ENCODE measurements around the gene DLG1. TPM values are rescaled to one million over a fixed set of nuclear protein-coding genes. Genes with fewer than 3 reads are reported as not detected.

DLG1 gene
- total RNA-seq, 1 experiment from 2014 or later = 89.8 TPM

GRCh38 chr3:197258168-197258755 is 40.1 kb downstream of the DLG1 start:
- no peaks in the 10 kb centered on the region for H3K36me3 ChIP-seq (ENCODE audit: control insufficient read depth in 1 of 2, insufficient read depth in 2 of 2, low read length in 2 of 2)
- DNase-seq (ENCODE audit: low read depth, low spot score) = no peak
- no peak overlapping the region for H3K27ac ChIP-seq (ENCODE audit: low read depth, low read length)
- no TSS peak for BruUV-seq (replicated peaks)
- no peak overlapping the region for H3K4me2 ChIP-seq (ENCODE audit: low read length)
- TF ChIP-seq ZNF274 (IDR thresholded peaks at IDR 0.05; ENCODE audit: low read depth, low read length) (no peak), TCF7L2 (IDR thresholded peaks at IDR 0.05; ENCODE audit: borderline replicate concordance, extremely low read depth, insufficient read depth, insufficient read length) (no peak), EGR1 (IDR thresholded peaks at IDR 0.05; ENCODE audit: low read depth) (no peak), SIN3A (IDR thresholded peaks at IDR 0.05; ENCODE audit: low read depth) (no peak), CTCF (IDR thresholded peaks at IDR 0.05 in 2 of 3, conservative IDR thresholded peaks at IDR 0.05 in 1 of 3; ENCODE audit: borderline replicate concordance in 1 of 3, insufficient read depth in 1 of 3, low read depth in 2 of 3, low read length in 2 of 3) (no peak), POLR2A (IDR thresholded peaks at IDR 0.05; ENCODE audit: borderline replicate concordance, extremely low read depth, insufficient read depth, insufficient read length) (no peak), CBX3 (IDR thresholded peaks at IDR 0.05; ENCODE audit: low read depth) (no peak), POLR2AphosphoS5 (IDR thresholded peaks at IDR 0.05; ENCODE audit: low read depth, low read length) (no peak), JUND (IDR thresholded peaks at IDR 0.05) (no peak), REST (IDR thresholded peaks at IDR 0.05; ENCODE audit: low read depth) (no peak), SP1 (IDR thresholded peaks at IDR 0.05; ENCODE audit: low read depth) (no peak), YY1 (IDR thresholded peaks at IDR 0.05; ENCODE audit: extremely low read depth, insufficient replicate concordance, low read depth, low read length) (no peak), CEBPB (IDR thresholded peaks at IDR 0.05; ENCODE audit: low read depth) (no peak)
- TF ChIP-seq, protein P1, sequence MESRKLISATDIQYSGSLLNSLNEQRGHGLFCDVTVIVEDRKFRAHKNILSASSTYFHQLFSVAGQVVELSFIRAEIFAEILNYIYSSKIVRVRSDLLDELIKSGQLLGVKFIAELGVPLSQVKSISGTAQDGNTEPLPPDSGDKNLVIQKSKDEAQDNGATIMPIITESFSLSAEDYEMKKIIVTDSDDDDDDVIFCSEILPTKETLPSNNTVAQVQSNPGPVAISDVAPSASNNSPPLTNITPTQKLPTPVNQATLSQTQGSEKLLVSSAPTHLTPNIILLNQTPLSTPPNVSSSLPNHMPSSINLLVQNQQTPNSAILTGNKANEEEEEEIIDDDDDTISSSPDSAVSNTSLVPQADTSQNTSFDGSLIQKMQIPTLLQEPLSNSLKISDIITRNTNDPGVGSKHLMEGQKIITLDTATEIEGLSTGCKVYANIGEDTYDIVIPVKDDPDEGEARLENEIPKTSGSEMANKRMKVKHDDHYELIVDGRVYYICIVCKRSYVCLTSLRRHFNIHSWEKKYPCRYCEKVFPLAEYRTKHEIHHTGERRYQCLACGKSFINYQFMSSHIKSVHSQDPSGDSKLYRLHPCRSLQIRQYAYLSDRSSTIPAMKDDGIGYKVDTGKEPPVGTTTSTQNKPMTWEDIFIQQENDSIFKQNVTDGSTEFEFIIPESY (IDR thresholded peaks at IDR 0.05; ENCODE audit: extremely low read depth, insufficient replicate concordance, low read length) = no peak
- CTCF ChIA-PET = interaction anchor here (0.8 to 3.4 kb wide), 5 partner anchors 10 to 244 kb away, joined by 3 to 27 read pairs (median 11); no protein-coding TSS in a partner anchor
- intact Hi-C loops (cut with micrococcal nuclease) = loop anchor here (2.0 to 5.0 kb wide), 2 partner anchors 194 to 253 kb away; no protein-coding TSS in a partner anchor
- H3K9ac ChIP-seq (ENCODE audit: low read length) = no peak overlapping the region
- no peaks in the 10 kb centered on the region for H3K9me2 ChIP-seq (ENCODE audit: insufficient read depth)
- H3K9me3 ChIP-seq (ENCODE audit: control insufficient read depth in 1 of 2, insufficient read depth in 1 of 2, low read depth in 1 of 2, low read length in 2 of 2) = no peaks in the 10 kb centered on the region
- no peaks in the 10 kb centered on the region for H3K4me1 ChIP-seq (ENCODE audit: control insufficient read depth in 1 of 2, insufficient read depth in 2 of 2, low read length in 2 of 2)
- peaks cover 98% of the 10 kb centered on the region for H3K79me2 ChIP-seq (ENCODE audit: insufficient read depth, low read length)
- POLR2A ChIA-PET = no interaction called here
- RAD21 ChIA-PET (ENCODE audit: low non-redundant PET in 1 of 2, low total read pairs in 2 of 2, uncharacterized antibody in 2 of 2, unreplicated experiment in 2 of 2) = no interaction called here
- no peak for ATAC-seq
- H3K4me3 ChIP-seq (replicated peaks in 1 of 2; ENCODE audit: low read depth in 1 of 2, low read length in 2 of 2) = no peak overlapping the region
- H4K20me1 ChIP-seq (ENCODE audit: insufficient read depth) = peaks cover 26% of the 10 kb centered on the region
- H2AFZ ChIP-seq (ENCODE audit: low read depth, low read length, poor library complexity, severe bottlenecking) = no peak overlapping the region
- no peaks in the 10 kb centered on the region for H3K27me3 ChIP-seq (ENCODE audit: insufficient read depth, low read length)

Data from HCT116 (cell line).